ENCODE results near the gene THBD. TPM values are rescaled to one million over a fixed set of nuclear protein-coding genes. Genes with fewer than 3 reads are reported as not detected.

Gene THBD
- total RNA-seq, 1 donor from 2014 or later: 5.8 TPM

- H3K4me1 Mint-ChIP-seq (ENCODE audit: unreplicated experiment): peaks cover 9% of the 10 kb centered on the region
These were observed 22.5 kb upstream of the THBD start for GRCh38 chr20:23071996-23072395.

DNA sequence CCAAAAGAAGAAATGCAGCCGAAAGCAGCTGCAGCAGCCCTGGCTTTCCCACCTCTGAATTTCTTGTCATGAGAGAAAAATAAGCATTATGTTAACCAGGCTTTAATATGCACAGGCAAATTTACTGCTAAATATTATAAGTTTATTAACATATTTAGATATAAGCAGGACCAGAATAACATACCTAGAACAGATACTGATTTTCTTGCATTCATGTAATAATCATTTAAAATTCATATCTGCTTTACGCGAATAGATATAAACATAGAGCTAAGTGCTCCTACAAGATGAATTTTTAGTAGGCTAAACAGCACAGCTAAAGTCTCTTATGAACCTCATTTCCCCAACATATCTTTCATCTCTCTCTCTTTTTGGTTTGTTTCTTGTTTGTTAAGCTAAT is 21.9 kb upstream of the THBD start:
- Mint-ChIP-seq H3K4me3 (no peak overlapping the region), H3K36me3 (no peaks in the 10 kb centered on the region), H3K4me1 (ENCODE audit: unreplicated experiment) (peaks cover 15% of the 10 kb centered on the region), H3K9me3 (no peaks in the 10 kb centered on the region), H3K27me3 (peaks cover 6% of the 10 kb centered on the region), H3K27ac (no peak overlapping the region)
- no peak for DNase-seq (ENCODE audit: extremely low spot score, unreplicated experiment)
- no peak for TF ChIP-seq CTCF (conservative IDR thresholded peaks at IDR 0.05)

More at GRCh38 chr20:23071996-23072395, 22.5 kb upstream of the THBD start:
- Mint-ChIP-seq H3K4me3 (no peak overlapping the region), H3K27ac (no peak overlapping the region), H3K36me3 (no peaks in the 10 kb centered on the region), H3K9me3 (no peaks in the 10 kb centered on the region), H3K27me3 (peaks cover 9% of the 10 kb centered on the region)
- TF ChIP-seq CTCF (conservative IDR thresholded peaks at IDR 0.05): no peak
- no peak for DNase-seq (ENCODE audit: extremely low spot score, unreplicated experiment)

GRCh38 chr20:23069108-23069507 is 19.6 kb upstream of the THBD start:
- Mint-ChIP-seq H3K27me3 (peaks cover 6% of the 10 kb centered on the region), H3K4me1 (ENCODE audit: unreplicated experiment) (peaks cover 24% of the 10 kb centered on the region), H3K4me3 (no peak overlapping the region), H3K36me3 (no peaks in the 10 kb centered on the region), H3K27ac (no peak overlapping the region), H3K9me3 (no peaks in the 10 kb centered on the region)
- no peak for TF ChIP-seq CTCF (conservative IDR thresholded peaks at IDR 0.05)
- DNase-seq (ENCODE audit: extremely low spot score, unreplicated experiment): no peak

- Mint-ChIP-seq H3K4me1 (ENCODE audit: unreplicated experiment) (peaks cover 24% of the 10 kb centered on the region), H3K36me3 (no peaks in the 10 kb centered on the region), H3K27ac (no peak overlapping the region), H3K4me3 (no peak overlapping the region), H3K9me3 (no peaks in the 10 kb centered on the region), H3K27me3 (peaks cover 6% of the 10 kb centered on the region)
- DNase-seq (ENCODE audit: extremely low spot score, unreplicated experiment): no peak
- no peak for TF ChIP-seq CTCF (conservative IDR thresholded peaks at IDR 0.05)
These were observed 18.8 kb upstream of the THBD start for GRCh38 chr20:23068283-23068682.

DNA sequence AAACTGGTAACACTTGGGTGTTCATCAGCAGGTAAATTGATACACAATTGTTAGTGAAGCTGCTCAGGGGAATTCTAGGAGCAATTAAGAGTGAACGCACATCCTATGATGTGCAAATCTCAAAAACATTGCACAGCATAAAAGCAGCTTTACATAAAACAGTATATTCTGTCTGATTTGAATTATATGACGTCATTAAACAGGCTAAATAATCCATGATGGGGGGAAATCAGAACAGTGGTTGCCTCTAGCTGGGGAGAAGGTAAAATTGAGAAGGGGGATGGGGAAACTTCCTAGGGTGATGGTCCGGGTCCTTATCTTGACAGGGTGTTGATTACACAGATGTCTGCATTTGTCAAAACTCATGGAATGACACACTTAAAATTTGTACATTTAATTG is 17.3 kb upstream of the THBD start:
- H3K27me3 Mint-ChIP-seq: peaks cover 6% of the 10 kb centered on the region
- H3K4me1 Mint-ChIP-seq (ENCODE audit: unreplicated experiment): peaks cover 29% of the 10 kb centered on the region
- DNase-seq (ENCODE audit: extremely low spot score, unreplicated experiment): no peak
- no peaks in the 10 kb centered on the region for H3K9me3 Mint-ChIP-seq
- no peak overlapping the region for H3K27ac Mint-ChIP-seq
- H3K4me3 Mint-ChIP-seq: no peak overlapping the region
- no peaks in the 10 kb centered on the region for H3K36me3 Mint-ChIP-seq
- no peak for TF ChIP-seq CTCF (conservative IDR thresholded peaks at IDR 0.05)

Data from type B pancreatic cell (in vitro differentiated cells).